Measurements from ENCODE around the gene AACS. TPM values are rescaled to one million over a fixed set of nuclear protein-coding genes. Genes with fewer than 3 reads are reported as not detected.
A peak's percentile ranks its signal among the peaks of the same experiment; 100 is the strongest.
"Not testable (repeated sequence)": the region's sequence is repeated elsewhere in the genome, so short reads cannot be mapped to it uniquely, and the experiment has no call there.

The AACS gene
- total RNA-seq, 1 experiment from 2014 or later: 18.1 TPM

DNA sequence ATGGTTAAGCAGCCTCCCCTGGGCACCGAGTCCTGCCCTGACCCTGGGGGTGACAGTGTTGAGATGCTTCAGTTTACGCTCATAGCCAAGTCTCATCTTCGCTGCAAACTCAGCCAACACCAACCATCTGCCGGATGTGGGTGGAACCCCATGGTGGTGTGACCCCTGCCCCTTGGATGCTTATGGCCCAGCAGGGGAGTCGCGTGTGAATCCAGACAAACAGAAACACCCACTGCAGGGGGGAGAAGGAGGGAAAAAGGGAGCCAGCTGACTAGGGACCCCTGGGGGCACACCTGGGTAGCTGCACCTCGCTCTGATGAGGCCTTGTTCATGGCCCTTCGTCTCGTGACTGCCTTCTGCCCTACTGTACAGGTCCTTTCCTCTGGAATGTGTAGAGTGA lies 23.8 kb downstream of the AACS start:
- DNase-seq (ENCODE audit: extremely low read depth, low read depth): no peak

DNA sequence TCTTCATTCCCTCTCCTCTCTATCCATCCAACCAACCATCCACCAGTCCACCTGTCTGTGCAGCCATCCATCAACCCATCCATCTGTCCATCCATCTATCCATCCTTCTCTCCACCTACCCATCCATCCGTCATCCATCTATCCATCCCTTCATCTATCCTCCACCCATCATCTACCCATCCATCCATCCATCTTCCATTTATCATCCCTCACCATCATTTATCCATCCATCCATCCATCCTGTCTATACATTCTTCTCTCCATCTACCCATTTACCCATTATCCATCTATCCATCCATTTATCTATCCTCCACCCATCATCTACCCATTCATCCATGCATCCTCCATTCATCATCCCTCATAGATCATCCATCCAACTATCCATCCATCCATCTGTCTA lies 24.4 kb downstream of the AACS start:
- no peak for DNase-seq (ENCODE audit: extremely low read depth, low read depth)

DNA sequence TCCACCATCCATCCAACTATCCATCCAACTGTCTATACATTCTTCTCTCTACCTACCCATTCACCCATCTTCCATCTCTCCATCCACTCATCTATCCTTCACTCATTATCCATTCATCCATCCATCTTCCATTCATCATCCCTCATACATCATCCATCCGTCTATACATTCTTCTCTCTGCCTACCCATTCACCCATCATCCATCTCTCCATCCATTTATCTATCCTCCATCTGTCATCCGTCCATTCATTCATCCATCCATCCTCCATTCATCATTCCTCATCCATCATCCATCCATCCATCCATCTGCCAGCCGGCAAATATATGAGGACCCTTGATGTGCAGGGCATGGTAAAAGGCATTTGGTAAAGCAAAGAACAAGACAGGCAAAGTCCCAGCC lies 25.2 kb downstream of the AACS start:
- no peak for DNase-seq (ENCODE audit: extremely low read depth, low read depth)

DNA sequence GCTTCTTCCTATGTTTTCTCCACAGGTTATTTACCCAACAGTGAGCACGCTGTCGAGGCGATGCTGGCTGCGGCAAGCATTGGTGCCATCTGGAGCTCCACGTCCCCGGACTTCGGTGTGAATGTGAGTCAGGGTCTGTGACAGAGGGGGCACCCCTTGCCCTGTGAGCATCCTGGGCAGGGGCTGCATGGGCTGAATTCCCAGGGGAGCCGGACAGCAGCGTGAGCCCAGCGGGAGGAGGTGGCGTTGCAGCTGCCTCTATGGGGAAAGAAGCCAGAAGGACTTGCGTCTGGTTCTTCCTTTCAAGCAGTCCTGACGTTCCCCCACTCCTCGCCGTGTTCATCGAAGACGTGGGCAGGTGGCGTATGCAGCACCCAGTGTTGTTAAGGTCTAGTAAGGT lies 26.2 kb downstream of the AACS start:
- no peak for DNase-seq (ENCODE audit: extremely low read depth, low read depth)

- no peak for DNase-seq (ENCODE audit: extremely low read depth, low read depth)
Observed at GRCh38 chr12:125092108-125092871, 27.1 kb downstream of the AACS start.

DNA sequence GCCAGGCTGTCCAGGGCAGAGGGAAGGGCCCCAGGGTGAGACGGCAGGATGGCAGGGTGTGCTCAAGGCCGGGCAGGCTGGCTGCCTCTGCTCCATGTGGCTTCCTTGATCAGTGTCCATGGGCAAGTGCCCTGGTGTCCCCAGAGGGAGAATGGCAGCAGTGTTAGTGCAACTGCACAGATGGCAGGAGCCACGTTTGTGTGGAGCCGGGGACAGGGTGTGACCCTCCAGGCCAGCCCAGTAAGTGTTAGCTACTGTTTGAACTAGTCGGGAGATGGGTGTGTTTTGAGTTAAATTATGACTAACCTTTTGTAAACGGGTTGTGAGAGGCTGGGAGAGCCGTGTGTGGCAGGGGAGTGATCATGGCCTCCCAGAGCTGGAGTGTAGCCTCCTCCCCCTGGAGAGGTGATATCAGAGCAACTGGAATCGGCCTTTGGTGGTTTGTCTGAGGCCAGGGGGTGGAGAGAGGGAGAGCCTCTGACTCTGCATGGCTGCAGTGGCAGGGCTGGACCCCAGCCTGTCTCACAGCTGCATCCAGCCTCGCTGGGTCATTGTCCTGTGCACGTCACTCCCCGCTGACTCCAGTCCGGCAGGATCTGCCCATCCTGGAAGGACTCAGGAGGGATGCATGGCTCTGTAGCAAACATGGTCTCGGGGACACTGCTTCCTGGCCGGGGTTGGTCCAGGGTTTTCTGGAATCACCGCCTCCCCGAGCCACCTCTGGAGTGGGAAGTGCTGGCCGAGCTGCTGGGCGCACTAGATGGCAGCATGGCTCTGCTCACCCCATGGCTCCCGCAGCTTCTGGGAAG lies 27.8 kb downstream of the AACS start:
- peak; percentile 13 for DNase-seq (ENCODE audit: extremely low read depth, low read depth)

- DNase-seq (ENCODE audit: extremely low read depth, low read depth): no peak
Observed at GRCh38 chr12:125093681-125094330, 28.6 kb downstream of the AACS start.

- DNase-seq (ENCODE audit: extremely low read depth, low read depth): no peak
Observed at GRCh38 chr12:125096894-125097293, 31.7 kb downstream of the AACS start.

DNA sequence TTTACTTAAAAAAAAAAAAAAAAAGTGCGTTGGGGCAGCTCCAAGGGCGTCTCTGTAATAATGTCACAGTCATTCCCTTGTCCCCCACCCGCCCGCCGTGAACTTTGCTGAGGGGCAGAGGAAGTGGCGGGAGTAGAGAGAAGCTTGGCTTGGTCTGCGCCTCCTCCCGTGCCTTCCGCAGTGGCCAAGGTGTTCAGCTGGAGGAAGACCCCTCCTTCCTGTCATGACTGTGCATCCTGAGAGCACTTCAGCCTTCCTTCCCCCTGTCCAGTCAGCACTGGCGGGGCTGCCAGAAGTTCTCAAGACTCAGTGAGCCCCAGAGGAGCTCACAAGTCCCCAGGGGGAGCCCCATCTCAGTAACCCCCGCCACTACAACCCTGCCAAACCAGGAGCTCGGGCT lies 32.2 kb downstream of the AACS start:
- no peak for DNase-seq (ENCODE audit: extremely low read depth, low read depth)

DNA sequence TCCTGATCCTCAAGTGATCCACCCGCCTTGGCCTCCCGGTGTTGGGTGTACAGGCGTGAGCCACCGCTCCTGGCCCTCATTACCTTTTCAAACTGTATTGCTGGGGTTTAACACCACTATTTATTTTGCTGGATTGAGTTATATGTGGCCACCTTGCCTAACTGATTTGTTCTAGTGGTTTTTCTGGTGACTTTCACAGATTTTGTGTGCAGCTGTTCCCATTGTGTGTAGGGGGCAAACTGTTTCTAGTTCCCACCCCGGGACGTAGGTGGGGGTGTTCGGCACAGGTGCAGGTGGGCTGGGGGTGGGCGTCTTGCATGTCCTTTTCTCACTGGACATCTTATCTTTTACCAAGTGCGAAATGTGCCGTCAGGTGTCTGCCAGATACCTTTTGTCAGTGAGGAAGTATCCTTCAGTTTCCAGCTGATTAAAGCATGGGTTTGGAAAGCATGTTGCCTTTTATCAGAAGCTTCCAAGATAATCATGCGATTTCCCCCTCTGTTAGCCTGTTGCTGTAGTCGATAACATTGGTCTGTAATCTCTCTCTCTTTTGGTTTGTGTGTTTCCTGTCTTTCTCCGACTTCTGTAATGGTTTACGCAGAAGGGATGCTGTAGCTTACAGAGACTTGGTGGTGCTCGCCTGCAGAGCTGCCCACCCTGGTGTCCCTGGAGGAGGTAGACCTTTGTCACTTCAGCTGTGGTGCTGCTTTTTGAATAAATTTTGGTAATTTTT lies 33.6 kb downstream of the AACS start:
- DNase-seq (ENCODE audit: extremely low read depth, low read depth): no peak

GRCh38 chr12:125099409-125099782 lies 34.2 kb downstream of the AACS start:
- DNase-seq (ENCODE audit: extremely low read depth, low read depth): no peak

DNA sequence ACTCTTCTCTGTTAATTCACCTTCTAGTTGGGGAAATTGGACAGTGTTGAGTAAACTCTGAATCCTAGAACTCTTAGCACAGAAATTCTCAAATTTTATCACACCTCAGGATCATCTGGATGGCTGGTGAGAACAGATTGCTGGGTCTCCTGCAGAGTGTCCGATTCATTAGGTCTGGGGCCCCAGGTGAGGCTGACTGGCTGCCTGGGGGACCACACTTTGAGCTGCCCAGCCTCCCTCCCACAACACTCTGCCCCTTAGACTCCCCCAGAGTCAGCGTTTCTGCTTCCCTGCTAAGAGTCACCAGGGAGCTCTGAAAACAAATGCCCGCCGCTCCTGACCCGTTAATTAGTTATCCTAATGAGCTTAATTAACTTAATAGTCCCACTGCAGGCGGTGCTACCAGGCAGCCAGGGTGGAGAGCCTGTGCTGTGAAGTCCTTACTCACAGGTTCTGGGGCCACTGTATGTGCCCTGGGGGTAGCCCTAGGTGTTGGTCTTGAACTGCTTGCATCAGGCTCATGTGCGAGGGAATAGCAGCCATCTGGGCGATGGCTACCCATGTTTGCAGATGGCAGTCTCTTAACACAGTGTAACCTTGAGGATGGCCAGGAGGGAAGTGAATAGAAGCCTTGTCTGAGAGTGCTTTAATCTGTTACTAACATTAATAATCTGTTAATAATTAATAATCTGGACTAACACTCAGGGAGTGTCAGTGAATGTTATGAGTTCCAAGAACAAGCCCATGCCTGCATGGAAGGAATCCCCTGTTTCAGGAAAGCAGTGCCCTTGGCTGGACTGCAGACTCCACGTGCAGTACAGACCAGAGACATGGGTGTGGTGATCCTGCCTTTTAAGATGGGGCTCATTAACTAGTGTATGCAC lies 35.6 kb downstream of the AACS start:
- DNase-seq (ENCODE audit: extremely low read depth, low read depth): no peak

- no peak for DNase-seq (ENCODE audit: extremely low read depth, low read depth)
Observed at GRCh38 chr12:125104982-125105381, 39.7 kb downstream of the AACS start.

DNA sequence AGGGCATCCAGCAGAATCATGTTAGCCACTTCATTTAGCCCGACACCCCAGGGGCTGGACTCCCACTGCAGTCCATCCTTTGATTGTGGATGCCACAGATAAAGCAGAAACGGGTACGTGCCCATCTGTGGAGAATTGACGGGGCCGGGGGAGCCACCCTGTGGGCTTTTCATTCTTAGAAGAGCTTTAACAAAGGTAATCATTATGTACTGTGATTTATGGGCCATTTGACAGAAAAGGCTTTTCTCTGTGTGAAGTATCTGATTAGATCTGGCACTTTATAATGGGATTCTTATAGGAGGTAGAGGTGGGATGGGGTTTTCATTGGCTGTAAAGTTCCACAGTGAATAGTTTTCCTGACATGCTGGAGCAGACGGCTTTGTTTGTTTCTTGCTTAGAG lies 40.4 kb downstream of the AACS start:
- DNase-seq (ENCODE audit: extremely low read depth, low read depth): no peak

DNA sequence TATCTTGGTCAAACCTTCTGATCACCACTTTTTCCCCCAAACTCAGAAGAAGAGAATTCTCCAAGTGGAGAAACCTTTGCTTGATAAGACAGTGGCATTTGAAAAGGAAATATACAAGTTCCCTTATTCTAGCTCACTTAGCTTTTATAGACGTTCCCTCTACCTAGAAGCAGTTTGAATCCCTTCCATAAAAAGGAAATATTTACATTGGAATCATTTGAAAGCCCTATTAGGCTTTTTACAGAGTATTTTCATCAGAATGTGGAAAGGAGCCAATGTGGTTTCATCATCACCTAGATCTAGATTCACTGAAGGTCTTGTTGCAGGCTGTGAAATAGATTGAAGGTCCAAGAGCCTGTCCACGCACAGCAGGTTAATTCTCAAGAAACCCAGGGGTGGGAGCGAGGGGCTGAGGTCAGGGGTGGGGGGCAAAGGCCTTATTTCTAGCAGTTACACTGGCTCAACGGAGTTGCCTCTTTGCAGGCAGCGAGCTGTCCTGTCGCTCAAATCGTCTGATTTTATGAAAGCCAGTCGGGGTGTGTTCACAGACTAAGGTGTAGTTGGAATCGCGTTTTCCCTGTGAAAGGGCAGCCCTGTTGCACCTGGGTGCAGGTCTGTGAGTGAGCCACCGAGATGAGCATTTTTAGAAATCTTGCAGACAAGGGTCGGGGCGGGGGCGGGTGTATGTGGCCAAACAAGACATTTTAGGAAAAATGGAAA lies 45.6 kb downstream of the AACS start:
- DNase-seq (ENCODE audit: extremely low read depth, low read depth): peak; percentile 15

- no peak for DNase-seq (ENCODE audit: extremely low read depth, low read depth)
Observed at GRCh38 chr12:125111403-125111802, 46.2 kb downstream of the AACS start.

GRCh38 chr12:125112614-125113013 lies 47.4 kb downstream of the AACS start:
- DNase-seq (ENCODE audit: extremely low read depth, low read depth): not testable (repeated sequence)

- no peak for DNase-seq (ENCODE audit: extremely low read depth, low read depth)
Observed at GRCh38 chr12:125113263-125113662, 48.0 kb downstream of the AACS start.

GRCh38 chr12:125113789-125114188 lies 48.6 kb downstream of the AACS start:
- DNase-seq (ENCODE audit: extremely low read depth, low read depth): no peak

Data from NCI-H460 (cell line).